Gastrocnemius medialis (tissue), 4 donors: ENCODE results near the gene DMD. TPM values are rescaled to one million over a fixed set of nuclear protein-coding genes. Genes with fewer than 3 reads are reported as not detected.

ENCODE experiments used
- ATAC-seq, 2 donors: fragments of 150-250 bp; one replicate each; pipeline ENCODE4 v1.9.1; 2016
- DNase-seq, 2 donors: peaks; one replicate each; pipeline ENCODE4 v3.0.0-alpha.2; 2019
- H3K27ac ChIP-seq, 4 donors: fragments of 200-600 bp; sonication (generic); 1 replicate in 1 of 4; 2 replicates in 3 of 4; pipeline ENCODE4 v1.5.1; 2016 to 2018; ENCODE audit warnings: mild to moderate bottlenecking in 2 of 4, moderate library complexity in 1 of 4
- H3K27me3 ChIP-seq, 3 donors: fragments of 200-600 bp; sonication (generic) in 2 of 3; 1 replicate in 1 of 3; 2 replicates in 2 of 3; pipeline versions ENCODE4 v1.5.1 to v1.6.0; 2016 to 2019; ENCODE audit warnings: mild to moderate bottlenecking in 1 of 3, moderate library complexity in 1 of 3
- H3K36me3 ChIP-seq, 2 donors: fragments of 200-600 bp; sonication (generic) in 1 of 2; one replicate each; pipeline ENCODE4 v1.5.1; 2017 to 2018
- H3K4me1 ChIP-seq, 2 donors: fragments of 200-600 bp; sonication (generic) in 1 of 2; one replicate each; pipeline ENCODE4 v1.5.1; 2016 to 2017; ENCODE audit warnings: mild to moderate bottlenecking in 2 of 2
- H3K4me3 ChIP-seq, 4 donors: fragments of 200-600 bp; sonication (generic) in 3 of 4; 1 replicate in 1 of 4; 2 replicates in 3 of 4; pipeline ENCODE4 v1.5.1; 2016 to 2019; ENCODE audit warnings: mild to moderate bottlenecking in 2 of 4
- H3K9me3 ChIP-seq, 3 donors: fragments of 200-600 bp; sonication (generic) in 2 of 3; 1 replicate in 1 of 3; 2 replicates in 2 of 3; pipeline ENCODE4 v1.5.1; 2016 to 2019
- CTCF ChIP-seq, 5 experiments: fragments of 450-650 bp in 3 of 5; fragments of 200-600 bp in 2 of 5; sonication (generic) in 2 of 5; IDR thresholded peaks in 4 of 5; conservative IDR thresholded peaks in 1 of 5; 1 replicate in 4 of 5; 2 replicates in 1 of 5; pipeline ENCODE4 v1.5.1; 2016 to 2019; ENCODE audit warnings: antibody characterized with exemption in 5 of 5, mild to moderate bottlenecking in 3 of 5, moderate library complexity in 3 of 5
- POLR2A ChIP-seq, 2 donors: fragments of 450-650 bp; IDR thresholded peaks; one replicate each; pipeline ENCODE4 v1.6.1; 2017; ENCODE audit warnings: antibody characterized with exemption in 2 of 2, mild to moderate bottlenecking in 2 of 2, moderate library complexity in 2 of 2
- in situ Hi-C, 4 donors: fragments of 200-750 bp; cut with MboI; loops; one replicate each; pipeline versions ENCODE4 v1.15.0 to v1.8.0; 2017; ENCODE audit warnings: low sequenced_read_pairs in 4 of 4
- intact Hi-C: fragments of 100-400 bp; cut with DNase I; formaldehyde crosslinking; loops from one replicate; pipeline ENCODE4 v1.15.1; 2023; ENCODE audit warnings: low total_unique reads
- total RNA-seq, 4 donors: library from RNA; depleted of rRNA; stranded (reverse); fragments of >200 nt; gene quantifications; one replicate each; pipeline versions ENCODE4 v1.1.0 to v1.2.3, GENCODE V29; 2016

The DMD gene
- total RNA-seq, 4 donors from 2014 or later: 53.5 to 201 (median 98.9) TPM

- intact Hi-C loops (loop anchor here (10.0 kb wide), 1 partner anchor 65 kb away; no protein-coding TSS in a partner anchor), in situ Hi-C loops (no loop called here)
- ATAC-seq (no peak), DNase-seq (no peak)
- Histone ChIP-seq H3K27me3 (no peaks in the 10 kb centered on the region), H3K4me3 (no peak overlapping the region), H3K9me3 (no peaks in the 10 kb centered on the region), H3K36me3 (no peaks in the 10 kb centered on the region), H3K27ac (no peak overlapping the region), H3K4me1 (no peaks in the 10 kb centered on the region)
- no peak for TF ChIP-seq CTCF (IDR thresholded peaks at IDR 0.05 in 4 of 5, conservative IDR thresholded peaks at IDR 0.05 in 1 of 5)
- no peak for TF ChIP-seq POLR2A (IDR thresholded peaks at IDR 0.05)
These were observed 1631.1 kb downstream of the DMD start for GRCh38 chrX:31580227-31580626.

- H3K27me3 ChIP-seq: no peaks in the 10 kb centered on the region
- no peak for DNase-seq
- intact Hi-C loops (no loop called here), in situ Hi-C loops (no loop called here)
- no peak for TF ChIP-seq POLR2A (IDR thresholded peaks at IDR 0.05)
- no peak for TF ChIP-seq CTCF (IDR thresholded peaks at IDR 0.05 in 4 of 5, conservative IDR thresholded peaks at IDR 0.05 in 1 of 5)
- H3K4me3 ChIP-seq: no peak overlapping the region
- H3K36me3 ChIP-seq: no peaks in the 10 kb centered on the region
- no peak for ATAC-seq
- H3K4me1 ChIP-seq: no peaks in the 10 kb centered on the region
- no peaks in the 10 kb centered on the region for H3K9me3 ChIP-seq
- H3K27ac ChIP-seq: no peak overlapping the region
These were observed 1639.0 kb downstream of the DMD start for GRCh38 chrX:31572360-31572759.

GRCh38 chrX:31570658-31571057 is 1640.7 kb downstream of the DMD start:
- DNase-seq: no peak
- no peak for TF ChIP-seq CTCF (IDR thresholded peaks at IDR 0.05 in 4 of 5, conservative IDR thresholded peaks at IDR 0.05 in 1 of 5)
- TF ChIP-seq POLR2A (IDR thresholded peaks at IDR 0.05): no peak
- Histone ChIP-seq H3K4me1 (no peaks in the 10 kb centered on the region), H3K27ac (no peak overlapping the region), H3K27me3 (no peaks in the 10 kb centered on the region), H3K9me3 (no peaks in the 10 kb centered on the region), H3K36me3 (no peaks in the 10 kb centered on the region), H3K4me3 (no peak overlapping the region)
- in situ Hi-C loops: no loop called here
- intact Hi-C loops: no loop called here
- no peak for ATAC-seq

- DNase-seq: no peak
- intact Hi-C loops (no loop called here), in situ Hi-C loops (no loop called here)
- no peak for TF ChIP-seq CTCF (IDR thresholded peaks at IDR 0.05 in 4 of 5, conservative IDR thresholded peaks at IDR 0.05 in 1 of 5)
- TF ChIP-seq POLR2A (IDR thresholded peaks at IDR 0.05): no peak
- Histone ChIP-seq H3K27ac (no peak overlapping the region), H3K9me3 (no peaks in the 10 kb centered on the region), H3K4me1 (no peaks in the 10 kb centered on the region), H3K4me3 (no peak overlapping the region), H3K27me3 (no peaks in the 10 kb centered on the region), H3K36me3 (no peaks in the 10 kb centered on the region)
- no peak for ATAC-seq
These were observed 1647.6 kb downstream of the DMD start for GRCh38 chrX:31563792-31564191.

GRCh38 chrX:31555506-31555905 is 1655.8 kb downstream of the DMD start:
- Histone ChIP-seq H3K27ac (no peak overlapping the region), H3K9me3 (no peaks in the 10 kb centered on the region), H3K36me3 (no peaks in the 10 kb centered on the region), H3K4me1 (peaks cover 0 to 5% of the 10 kb centered on the region in 2 donors), H3K27me3 (no peaks in the 10 kb centered on the region), H3K4me3 (no peak overlapping the region)
- DNase-seq (peak; percentile 2 to 20), ATAC-seq (peak in 1 of 2 donors; percentile 53)
- in situ Hi-C loops: no loop called here
- intact Hi-C loops: no loop called here
- no peak for TF ChIP-seq CTCF (IDR thresholded peaks at IDR 0.05 in 4 of 5, conservative IDR thresholded peaks at IDR 0.05 in 1 of 5)
- no peak for TF ChIP-seq POLR2A (IDR thresholded peaks at IDR 0.05)
